Erythroblast (primary cell): ENCODE data around the gene CHSY1.

Experiments
- GATA1 ChIP-seq: IDR thresholded peaks from 2 replicates; pipeline ENCODE4 v1.6.1; 2011; ENCODE audit warnings: low read depth, mild to moderate bottlenecking, control low read depth, low read length, moderate library complexity
- POLR2A ChIP-seq: IDR thresholded peaks from 2 replicates; pipeline ENCODE4 v1.6.1; 2011; ENCODE audit warnings: mild to moderate bottlenecking, low read length

- TF ChIP-seq POLR2A (no peak), GATA1 (no peak)
Observed at GRCh38 chr15:101200181-101200580, 51.7 kb downstream of the CHSY1 start.
